ENCODE measurements around the gene PELI1.

The PELI1 gene

GRCh38 chr2:64153811-64154210, 9.6 kb upstream of the PELI1 start:
- no peak for DNase-seq

GRCh38 chr2:64151476-64151875, 7.3 kb upstream of the PELI1 start:
- DNase-seq: no peak

GRCh38 chr2:64145714-64146113, 1.5 kb upstream of the PELI1 start:
- DNase-seq: no peak

- DNase-seq: no peak
Measured at GRCh38 chr2:64145119-64145518, 899 bp upstream of the PELI1 start.

GRCh38 chr2:64143169-64144056, 807 bp downstream of the PELI1 start:
- peak; percentile 32 for DNase-seq

GRCh38 chr2:64142741-64143168, 1.5 kb downstream of the PELI1 start:
- no peak for DNase-seq

- peak; percentile 55 for DNase-seq
Measured at GRCh38 chr2:64141674-64142405, 2.4 kb downstream of the PELI1 start.

GRCh38 chr2:64140665-64141200, 3.5 kb downstream of the PELI1 start:
- DNase-seq: no peak

- peak; percentile 31 for DNase-seq
Measured at GRCh38 chr2:64139956-64140355, 4.3 kb downstream of the PELI1 start.

GRCh38 chr2:64137996-64138395, 6.2 kb downstream of the PELI1 start:
- DNase-seq: no peak

- no peak for DNase-seq
Measured at GRCh38 chr2:64137567-64137966, 6.7 kb downstream of the PELI1 start.

GRCh38 chr2:64135421-64135820, 8.8 kb downstream of the PELI1 start:
- DNase-seq: no peak

- DNase-seq: peak; percentile 17
Measured at GRCh38 chr2:64134813-64135212, 9.4 kb downstream of the PELI1 start.

GRCh38 chr2:64133828-64134227, 10.4 kb downstream of the PELI1 start:
- peak; percentile 88 for DNase-seq

- no peak for DNase-seq
Measured at GRCh38 chr2:64133354-64133753, 10.9 kb downstream of the PELI1 start.

- DNase-seq: no peak
Measured at GRCh38 chr2:64130333-64130732, 13.9 kb downstream of the PELI1 start.

GRCh38 chr2:64128943-64129391, 15.3 kb downstream of the PELI1 start:
- no peak for DNase-seq

- no peak for DNase-seq
Measured at GRCh38 chr2:64128406-64128805, 15.8 kb downstream of the PELI1 start.

- DNase-seq: no peak
Measured at GRCh38 chr2:64127119-64127518, 17.1 kb downstream of the PELI1 start.

- no peak for DNase-seq
Measured at GRCh38 chr2:64126601-64127000, 17.6 kb downstream of the PELI1 start.

- DNase-seq: no peak
Measured at GRCh38 chr2:64124571-64124970, 19.6 kb downstream of the PELI1 start.

- no peak for DNase-seq
Measured at GRCh38 chr2:64124168-64124567, 20.1 kb downstream of the PELI1 start.

GRCh38 chr2:64123740-64124139, 20.5 kb downstream of the PELI1 start:
- DNase-seq: no peak

- no peak for DNase-seq
Measured at GRCh38 chr2:64122358-64122757, 21.9 kb downstream of the PELI1 start.

All from fibroblast of upper back skin (primary cell).